TTC549 (cell line): ENCODE results near the gene LRRC53.

Source experiments
- FAIRE-seq: peaks from 2 replicates; lab custom pipeline; 2012; peaks lifted over from hg19 to GRCh38; lab: Jason Lieb, UNC

LRRC53 gene

GRCh38 chr1:74496669-74497068 is 15.7 kb downstream of the LRRC53 start:
- no peak for FAIRE-seq

GRCh38 chr1:74486036-74486435 is 26.4 kb downstream of the LRRC53 start:
- no peak for FAIRE-seq

- FAIRE-seq: no peak
These were observed 26.8 kb downstream of the LRRC53 start for GRCh38 chr1:74485622-74486021.

GRCh38 chr1:74481607-74482006 is 30.8 kb downstream of the LRRC53 start:
- FAIRE-seq: no peak

GRCh38 chr1:74480068-74480467 is 32.3 kb downstream of the LRRC53 start:
- no peak for FAIRE-seq

GRCh38 chr1:74478979-74479378 is 33.4 kb downstream of the LRRC53 start:
- no peak for FAIRE-seq

GRCh38 chr1:74474585-74474984 is 37.8 kb downstream of the LRRC53 start:
- FAIRE-seq: no peak

- FAIRE-seq: no peak
These were observed 40.9 kb downstream of the LRRC53 start for GRCh38 chr1:74471470-74471869.

- no peak for FAIRE-seq
These were observed 41.5 kb downstream of the LRRC53 start for GRCh38 chr1:74470936-74471335.

GRCh38 chr1:74470251-74470650 is 42.2 kb downstream of the LRRC53 start:
- no peak for FAIRE-seq

GRCh38 chr1:74468982-74469603 is 43.3 kb downstream of the LRRC53 start:
- FAIRE-seq: peak; percentile 80

- FAIRE-seq: no peak
These were observed 44.5 kb downstream of the LRRC53 start for GRCh38 chr1:74467786-74468377.

- FAIRE-seq: no peak
These were observed 47.2 kb downstream of the LRRC53 start for GRCh38 chr1:74465193-74465681.

- no peak for FAIRE-seq
These were observed 48.4 kb downstream of the LRRC53 start for GRCh38 chr1:74464037-74464436.

- no peak for FAIRE-seq
These were observed 49.0 kb downstream of the LRRC53 start for GRCh38 chr1:74463333-74463988.

GRCh38 chr1:74457253-74457652 is 55.2 kb downstream of the LRRC53 start:
- no peak for FAIRE-seq

GRCh38 chr1:74455390-74455789 is 57.0 kb downstream of the LRRC53 start:
- FAIRE-seq: no peak

- FAIRE-seq: no peak
These were observed 59.1 kb downstream of the LRRC53 start for GRCh38 chr1:74453277-74453676.

- no peak for FAIRE-seq
These were observed 60.4 kb downstream of the LRRC53 start for GRCh38 chr1:74452035-74452434.

GRCh38 chr1:74437035-74437434 is 75.4 kb downstream of the LRRC53 start:
- FAIRE-seq: no peak

- FAIRE-seq: no peak
These were observed 76.3 kb downstream of the LRRC53 start for GRCh38 chr1:74436078-74436477.

- no peak for FAIRE-seq
These were observed 78.1 kb downstream of the LRRC53 start for GRCh38 chr1:74434321-74434720.

- no peak for FAIRE-seq
These were observed 80.1 kb downstream of the LRRC53 start for GRCh38 chr1:74432325-74432724.

GRCh38 chr1:74431531-74431930 is 80.9 kb downstream of the LRRC53 start:
- FAIRE-seq: no peak
